Fibroblast of upper back skin (primary cell): ENCODE results near the gene PNLIPRP3.
A peak's percentile ranks its signal among the peaks of the same experiment; 100 is the strongest.

Experiments used
- DNase-seq: peaks from one replicate; pipeline ENCODE4 v3.0.0-alpha.2; 2013

The PNLIPRP3 gene

GRCh38 chr10:116511365-116511764, 83.7 kb downstream of the PNLIPRP3 start:
- DNase-seq = no peak

GRCh38 chr10:116521424-116522290, 94.0 kb downstream of the PNLIPRP3 start:
- DNase-seq = peak; percentile 15

GRCh38 chr10:116522803-116523381, 95.2 kb downstream of the PNLIPRP3 start:
- no peak for DNase-seq

GRCh38 chr10:116524736-116525135, 97.1 kb downstream of the PNLIPRP3 start:
- no peak for DNase-seq

GRCh38 chr10:116526219-116526618, 98.6 kb downstream of the PNLIPRP3 start:
- DNase-seq = no peak
